K562 (cell line): ENCODE data around the gene RNASET2. TPM values are rescaled to one million over a fixed set of nuclear protein-coding genes. Genes with fewer than 3 reads are reported as not detected.
A peak's percentile ranks its signal among the peaks of the same experiment; 100 is the strongest.

Source experiments
- ATAC-seq: fragments of 200-7000 bp; cut with Tn5 transposase; 3 replicates; pipeline ENCODE4 v1.9.1; 2020; ENCODE audit warnings: moderate library complexity
- BruUV-seq: library from RNA; stranded (reverse); fragments of 400-500 nt; replicated peaks from 2 replicates; lab custom pipeline; 2021; lab: Mats Ljungman, UMichigan
- CTCF ChIA-PET: fragments of 300-600 bp; formaldehyde crosslinking; extraction: SDS; loops from one replicate; lab custom pipeline; 2021; ENCODE audit warnings: low intra/inter-chr PET ratio; lab: Yijun Ruan, JAX
- POLR2A ChIA-PET: fragments of 300-600, 350-650 bp; sonication (Branson Sonifier 250); formaldehyde crosslinking; extraction: SDS; loops from one replicate; lab custom pipeline; 2021; ENCODE audit warnings: antibody characterized with exemption, inconsistent platforms; lab: Yijun Ruan, JAX
- DNase-seq, 4 experiments: peaks; one replicate each; pipeline versions ENCODE4 v3.0.0 to v3.0.0-alpha.2; 2011 to 2018; ENCODE audit warnings: low spot score in 3 of 4, mixed read lengths in 3 of 4; ENCODE audit errors: extremely low read depth in 1 of 4
- FAIRE-seq: peaks from 2 replicates; lab custom pipeline; 2011; peaks lifted over from hg19 to GRCh38; lab: Jason Lieb, UNC
- H2AFZ ChIP-seq: 2 replicates; pipeline ENCODE4 v1.6.0; 2011; ENCODE audit warnings: low read depth, low read length, control low read depth, inconsistent platforms
- H3K27ac ChIP-seq: fragments of 200-600 bp; 3 replicates; pipeline ENCODE4 v1.8.0; 2011; ENCODE audit warnings: low read depth, mild to moderate bottlenecking, control low read depth, inconsistent platforms, low read length, moderate library complexity, mixed read lengths; ENCODE audit errors: extremely low read depth
- H3K27me3 ChIP-seq, 2 experiments: fragments of 300-600 bp in 1 of 2; 2 replicates in 1 of 2; 3 replicates in 1 of 2; pipeline versions ENCODE4 v1.6.0 to v1.8.0; 2011; ENCODE audit warnings: inconsistent platforms in 2 of 2, low read length in 2 of 2, mild to moderate bottlenecking in 1 of 2, mixed read lengths in 1 of 2, moderate library complexity in 1 of 2; ENCODE audit not compliant: control insufficient read depth in 2 of 2, insufficient read depth in 2 of 2
- H3K36me3 ChIP-seq: fragments of 300-600 bp; 3 replicates; pipeline ENCODE4 v1.8.0; 2011; ENCODE audit warnings: mild to moderate bottlenecking, low read length, inconsistent platforms; ENCODE audit not compliant: control insufficient read depth, insufficient read depth
- H3K4me1 ChIP-seq, 2 experiments: fragments of 200-600 bp in 1 of 2; replicated peaks in 1 of 2; 2 replicates in 1 of 2; 3 replicates in 1 of 2; pipeline versions ENCODE4 v1.5.1 to v1.8.0; 2011; ENCODE audit warnings: inconsistent platforms in 2 of 2, low read length in 2 of 2, mild to moderate bottlenecking in 1 of 2, mixed read lengths in 1 of 2, moderate library complexity in 1 of 2; ENCODE audit not compliant: control insufficient read depth in 2 of 2, insufficient read depth in 2 of 2
- H3K4me2 ChIP-seq: 2 replicates; pipeline ENCODE4 v1.6.1; 2011; ENCODE audit warnings: low read length, control low read depth, inconsistent platforms, mixed read lengths; ENCODE audit not compliant: insufficient read depth
- H3K4me3 ChIP-seq: fragments of 200-600 bp; sonication (generic), shearing (Covaris generic); 2 replicates; pipeline ENCODE4 v1.5.1; 2016; ENCODE audit warnings: control low read depth, inconsistent platforms
- H3K79me2 ChIP-seq: fragments of 200-600 bp; 3 replicates; pipeline ENCODE4 v1.8.0; 2011; ENCODE audit warnings: low read length, inconsistent platforms; ENCODE audit not compliant: control insufficient read depth, insufficient read depth
- H3K9ac ChIP-seq, 2 experiments: 2 replicates each; pipeline versions ENCODE4 v1.6.0 to v1.6.1; 2011; ENCODE audit warnings: low read depth in 2 of 2, low read length in 2 of 2, control low read depth in 1 of 2, inconsistent platforms in 1 of 2, mild to moderate bottlenecking in 1 of 2, mixed read lengths in 1 of 2; ENCODE audit not compliant: insufficient read depth in 1 of 2
- H3K9me1 ChIP-seq: one replicate; pipeline ENCODE4 v1.6.0; 2011; ENCODE audit warnings: inconsistent platforms, mild to moderate bottlenecking, low read length, moderate library complexity; ENCODE audit not compliant: control insufficient read depth, insufficient read depth
- H3K9me3 ChIP-seq: replicated peaks from 2 replicates; pipeline ENCODE4 v1.5.1; 2011; ENCODE audit warnings: low read depth, low read length, inconsistent platforms; ENCODE audit not compliant: control insufficient read depth, insufficient read depth
- H4K20me1 ChIP-seq: replicated peaks from 2 replicates; pipeline ENCODE4 v1.6.1; 2011; ENCODE audit warnings: low read length, inconsistent platforms, mixed read lengths; ENCODE audit not compliant: control insufficient read depth, insufficient read depth
- PBX2 ChIP-seq, 2 experiments: IDR thresholded peaks in 1 of 2; conservative IDR thresholded peaks in 1 of 2; 2 replicates each; pipeline ENCODE4 v1.6.1; 2016; ENCODE audit warnings: low read depth in 2 of 2, mild to moderate bottlenecking in 1 of 2, missing compliant biosample characterization in 1 of 2, missing genetic modification characterization in 1 of 2, moderate library complexity in 1 of 2
- ZBTB49 ChIP-seq: sonication (generic); formaldehyde crosslinking; IDR thresholded peaks from 2 replicates; pipeline ENCODE4 v1.8.0; 2022; ENCODE audit warnings: missing genetic modification reagents, mild to moderate bottlenecking, borderline replicate concordance
- ZC3H8 ChIP-seq: fragments of 450-650 bp; IDR thresholded peaks from 2 replicates; pipeline ENCODE4 v1.6.1; 2017
- ZNF316 ChIP-seq: fragments of 450-650 bp; IDR thresholded peaks from 2 replicates; pipeline ENCODE4 v1.6.1; 2016
- ZNF609 ChIP-seq: sonication (generic); formaldehyde crosslinking; IDR thresholded peaks from 2 replicates; pipeline ENCODE4 v1.8.1; 2023; ENCODE audit warnings: missing genetic modification reagents, mild to moderate bottlenecking, borderline replicate concordance
- WGBS: fragments of 100-300 bp; shearing (Covaris generic); methylation state at CpG from one replicate; pipeline ENCODE4 v1.1.6; 2016; ENCODE audit warnings: low coverage, mixed read lengths; ENCODE audit not compliant: insufficient coverage; ENCODE audit errors: missing lambda C conversion rate; 5-methylcytosine and 5-hydroxymethylcytosine counted together
- in situ Hi-C: fragments of 300-500 bp; cut with MboI; formaldehyde crosslinking; loops from 4 replicates; pipeline ENCODE4 v1.15.0; 2018; ENCODE audit warnings: inconsistent platforms, mixed read lengths
- intact Hi-C: fragments of 100-400 bp; cut with micrococcal nuclease; formaldehyde crosslinking; loops from 2 replicates; pipeline ENCODE4 v1.14.2; 2022
- polyA plus RNA-seq, 8 experiments: library from polyadenylated mRNA; depleted of rRNA in 4 of 8; stranded (reverse) in 5 of 8; unstranded in 3 of 8; fragments of >200 nt; fragmentation: Nextera tagmentation in 2 of 8; fragmentation: Illumina TruSeq in 1 of 8; extraction: Ambion mirVana in 2 of 8; extraction: Trizol in 1 of 8; gene quantifications; 2 replicates each; pipeline versions ENCODE4 v1.2.1 to v1.2.3, GENCODE V29; 2011 to 2014; ENCODE audit warnings: inconsistent platforms in 1 of 8, missing spikeins in 1 of 8
- total RNA-seq, 7 experiments: library from RNA; depleted of rRNA in 6 of 7; stranded (reverse); fragments of >200 nt in 6 of 7; fragmentation: Illumina TruSeq in 2 of 7; extraction: Trizol in 2 of 7; gene quantifications; 2 replicates each; pipeline versions ENCODE4 v1.2.1 to v1.2.3, GENCODE V29; 2011 to 2021; ENCODE audit warnings: low replicate concordance in 1 of 7
- TF ChIP-seq, protein P1 (sequence below): sonication (generic); formaldehyde crosslinking; IDR thresholded peaks from 2 replicates; pipeline ENCODE4 v1.8.0; 2022; ENCODE audit warnings: mild to moderate bottlenecking, low read depth, missing genetic modification reagents

RNASET2 gene
- total and polyA plus RNA-seq, 9 of the 15 experiments (the other 6 are each of a cell fraction or from before 2014, with no cell fraction given): 7.4 to 141 (median 91.3) TPM

- no peak for TF ChIP-seq PBX2 (CRISPR knock-in tag; IDR thresholded peaks at IDR 0.05; ENCODE audit: low read depth)
- peak; percentile 34; the same call in 1 of the 2 replicates for TF ChIP-seq PBX2 (tag; conservative IDR thresholded peaks at IDR 0.05; ENCODE audit: low read depth)
These were observed 16.5 kb downstream of the RNASET2 start (continued) for GRCh38 chr6:166939894-166940293.

DNA sequence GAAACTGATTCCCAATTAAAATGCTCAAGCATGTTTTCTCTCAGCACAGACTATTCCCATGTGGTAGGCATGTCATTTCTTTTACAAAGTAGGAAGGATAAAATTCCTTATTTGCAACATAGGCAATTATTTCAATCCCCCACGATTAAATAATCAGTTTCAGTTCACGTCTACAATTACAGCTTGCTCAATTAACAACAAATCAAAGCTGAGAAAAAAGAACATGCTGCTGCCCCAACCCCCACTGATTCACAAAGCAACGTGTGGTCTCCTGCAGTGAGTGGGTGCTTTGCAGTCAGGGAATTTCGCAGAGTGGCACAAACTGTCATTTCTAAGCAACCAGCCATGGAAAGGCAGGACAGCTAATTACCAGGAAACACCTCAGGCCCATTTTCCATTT, 17.0 kb downstream of the RNASET2 start:
- no peak for ATAC-seq
- POLR2A ChIA-PET: interaction anchor here (1.5 kb wide), 1 partner anchor 7 kb away, joined by 7 read pairs; no protein-coding TSS in a partner anchor
- TF ChIP-seq ZBTB49 (CRISPR knock-in tag) (no peak), ZNF609 (no peak), ZNF316 (peak; percentile 49; the same call in 1 of the 2 replicates), ZC3H8 (no peak)
- TF ChIP-seq, protein P1, sequence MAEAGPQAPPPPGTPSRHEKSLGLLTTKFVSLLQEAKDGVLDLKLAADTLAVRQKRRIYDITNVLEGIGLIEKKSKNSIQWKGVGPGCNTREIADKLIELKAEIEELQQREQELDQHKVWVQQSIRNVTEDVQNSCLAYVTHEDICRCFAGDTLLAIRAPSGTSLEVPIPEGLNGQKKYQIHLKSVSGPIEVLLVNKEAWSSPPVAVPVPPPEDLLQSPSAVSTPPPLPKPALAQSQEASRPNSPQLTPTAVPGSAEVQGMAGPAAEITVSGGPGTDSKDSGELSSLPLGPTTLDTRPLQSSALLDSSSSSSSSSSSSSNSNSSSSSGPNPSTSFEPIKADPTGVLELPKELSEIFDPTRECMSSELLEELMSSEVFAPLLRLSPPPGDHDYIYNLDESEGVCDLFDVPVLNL (CRISPR knock-in tag): no peak

More for the DNA sequence above, 17.0 kb downstream of the RNASET2 start:
- Histone ChIP-seq H3K27me3 (no peaks in the 10 kb centered on the region), H3K79me2 (no peaks in the 10 kb centered on the region), H3K4me1 (peaks cover 8 to 32% of the 10 kb centered on the region in 2 experiments), H3K9ac (no peak overlapping the region), H4K20me1 (peaks cover 5% of the 10 kb centered on the region; the same call in 1 of the 2 replicates), H3K36me3 (peaks cover 30% of the 10 kb centered on the region; the same call in 2 of the 3 replicates), H3K4me2 (no peak overlapping the region), H3K4me3 (no peak overlapping the region), H3K9me3 (no peaks in the 10 kb centered on the region; the same call in 1 of the 2 replicates), H3K27ac (no peak overlapping the region), H2AFZ (no peak overlapping the region), H3K9me1 (peaks cover 4% of the 10 kb centered on the region)
- no TSS peak for BruUV-seq
- CTCF ChIA-PET: interaction anchor here (1.1 kb wide), 1 partner anchor 11 kb away, joined by 5 read pairs; no protein-coding TSS in a partner anchor
- intact Hi-C loops (no loop called here), in situ Hi-C loops (no loop called here)
- WGBS: 69% methylated on average over 4 of the region's 4 CpGs
- FAIRE-seq (no peak), DNase-seq (no peak)
